Left lung (tissue), 10 donors: Measurements from ENCODE around the gene GPR152. TPM values are rescaled to one million over a fixed set of nuclear protein-coding genes. Genes with fewer than 3 reads are reported as not detected.
"Not testable (repeated sequence)": the region's sequence is repeated elsewhere in the genome, so short reads cannot be mapped to it uniquely, and the experiment has no call there.

ENCODE experiments used
- ATAC-seq: fragments of 200-7000 bp; cut with Tn5 transposase; one replicate; pipeline ENCODE4 v1.9.1; 2020; ENCODE audit warnings: moderate library complexity
- DNase-seq, 4 donors: peaks; one replicate each; pipeline ENCODE4 v3.0.0-alpha.2; 2013 to 2020
- H3K27ac ChIP-seq, 2 donors: fragments of 200-600 bp; sonication (generic) in 1 of 2; one replicate each; pipeline versions ENCODE4 v1.5.0 to v1.8.0; 2020 to 2021
- H3K27me3 ChIP-seq, 2 donors: fragments of 200-600 bp; sonication (generic) in 1 of 2; one replicate each; pipeline versions ENCODE4 v1.5.0 to v1.8.0; 2020 to 2021
- H3K36me3 ChIP-seq, 2 donors: fragments of 200-600 bp; sonication (generic) in 1 of 2; one replicate each; pipeline versions ENCODE4 v1.5.0 to v1.8.0; 2020 to 2021
- H3K4me1 ChIP-seq, 2 donors: fragments of 200-600 bp; one replicate each; pipeline ENCODE4 v1.8.0; 2021
- H3K4me3 ChIP-seq, 2 donors: fragments of 200-600 bp; sonication (generic) in 1 of 2; one replicate each; pipeline versions ENCODE4 v1.5.0 to v1.8.0; 2020 to 2021; ENCODE audit warnings: mild to moderate bottlenecking in 1 of 2
- H3K9me3 ChIP-seq, 2 donors: fragments of 200-600 bp; sonication (generic) in 1 of 2; one replicate each; pipeline versions ENCODE4 v1.5.0 to v1.8.0; 2020 to 2021
- intact Hi-C, 2 donors: fragments of 100-400 bp; cut with DNase I; formaldehyde crosslinking; loops; one replicate each; pipeline versions ENCODE4 v1.11.2 to v1.14.2; 2022
- polyA plus RNA-seq, 6 donors: library from polyadenylated mRNA; unstranded; fragments of 120-200 nt; gene quantifications; one replicate each; pipeline ENCODE4 v1.2.1, GENCODE V29; 2013; ENCODE audit not compliant: insufficient read length in 6 of 6
- total RNA-seq, 2 donors: library from RNA; stranded (reverse); fragmentation: NEBNext Ultra II Directional; extraction: Animal tissue kit (Norgen Biotek cat#: 25700); gene quantifications; one replicate each; pipeline ENCODE4 v1.2.1, GENCODE V29; 2021
- TF ChIP-seq, protein P1 (sequence below), 2 donors: fragments of 200-600 bp; sonication (generic) in 1 of 2; IDR thresholded peaks; one replicate each; pipeline versions ENCODE4 v1.5.0 to v1.8.0; 2021; ENCODE audit warnings: antibody characterized with exemption in 2 of 2
- donor health status: DM: no; HTN: yes; CAD: no.
- donor health status: DM: no; HTN: no; CAD: no.

The GPR152 gene
- total and polyA plus RNA-seq, 8 donors, result not detected

GRCh38 chr11:67482827-67483798, 30.6 kb upstream of the GPR152 start, which contains the start of gene AIP:
Gene AIP (plus strand): TSS chr11:67483026. CDS start chr11:67483159, 133 bp downstream.
- intact Hi-C loops, result no loop called here
- Histone ChIP-seq H3K27me3 (no peaks in the 10 kb centered on the region), H3K9me3 (no peaks in the 10 kb centered on the region), H3K4me3 (peak within 1 kb of the TSS; percentile 45 to 57), H3K27ac (peak within 1 kb of the TSS; percentile 86 to 91), H3K36me3 (peaks cover 0 to 16% of the 10 kb centered on the region in 2 donors), H3K4me1 (peaks cover 18 to 47% of the 10 kb centered on the region in 2 donors)
- DNase-seq, result peak; percentile 95 to 98 (median 98)
- TF ChIP-seq, protein P1, sequence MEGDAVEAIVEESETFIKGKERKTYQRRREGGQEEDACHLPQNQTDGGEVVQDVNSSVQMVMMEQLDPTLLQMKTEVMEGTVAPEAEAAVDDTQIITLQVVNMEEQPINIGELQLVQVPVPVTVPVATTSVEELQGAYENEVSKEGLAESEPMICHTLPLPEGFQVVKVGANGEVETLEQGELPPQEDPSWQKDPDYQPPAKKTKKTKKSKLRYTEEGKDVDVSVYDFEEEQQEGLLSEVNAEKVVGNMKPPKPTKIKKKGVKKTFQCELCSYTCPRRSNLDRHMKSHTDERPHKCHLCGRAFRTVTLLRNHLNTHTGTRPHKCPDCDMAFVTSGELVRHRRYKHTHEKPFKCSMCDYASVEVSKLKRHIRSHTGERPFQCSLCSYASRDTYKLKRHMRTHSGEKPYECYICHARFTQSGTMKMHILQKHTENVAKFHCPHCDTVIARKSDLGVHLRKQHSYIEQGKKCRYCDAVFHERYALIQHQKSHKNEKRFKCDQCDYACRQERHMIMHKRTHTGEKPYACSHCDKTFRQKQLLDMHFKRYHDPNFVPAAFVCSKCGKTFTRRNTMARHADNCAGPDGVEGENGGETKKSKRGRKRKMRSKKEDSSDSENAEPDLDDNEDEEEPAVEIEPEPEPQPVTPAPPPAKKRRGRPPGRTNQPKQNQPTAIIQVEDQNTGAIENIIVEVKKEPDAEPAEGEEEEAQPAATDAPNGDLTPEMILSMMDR (IDR thresholded peaks at IDR 0.05), result peak in 1 of 2 donors; percentile 22
- ATAC-seq, result peak; percentile 98

GRCh38 chr11:67482275-67482826, 29.8 kb upstream of the GPR152 start:
- intact Hi-C loops, result no loop called here
- H3K27me3 ChIP-seq, result no peaks in the 10 kb centered on the region
- no peaks in the 10 kb centered on the region for H3K9me3 ChIP-seq
- H3K27ac ChIP-seq, result peak overlapping the region; percentile 86 to 91
- H3K36me3 ChIP-seq, result peaks cover 0 to 8% of the 10 kb centered on the region in 2 donors
- peak overlapping the region; percentile 45 to 57 for H3K4me3 ChIP-seq
- H3K4me1 ChIP-seq, result peaks cover 18 to 47% of the 10 kb centered on the region in 2 donors
- TF ChIP-seq, protein P1 (IDR thresholded peaks at IDR 0.05), result no peak
- ATAC-seq (peak; percentile 38), DNase-seq (peak in 1 of 4 donors; percentile 80)

DNA sequence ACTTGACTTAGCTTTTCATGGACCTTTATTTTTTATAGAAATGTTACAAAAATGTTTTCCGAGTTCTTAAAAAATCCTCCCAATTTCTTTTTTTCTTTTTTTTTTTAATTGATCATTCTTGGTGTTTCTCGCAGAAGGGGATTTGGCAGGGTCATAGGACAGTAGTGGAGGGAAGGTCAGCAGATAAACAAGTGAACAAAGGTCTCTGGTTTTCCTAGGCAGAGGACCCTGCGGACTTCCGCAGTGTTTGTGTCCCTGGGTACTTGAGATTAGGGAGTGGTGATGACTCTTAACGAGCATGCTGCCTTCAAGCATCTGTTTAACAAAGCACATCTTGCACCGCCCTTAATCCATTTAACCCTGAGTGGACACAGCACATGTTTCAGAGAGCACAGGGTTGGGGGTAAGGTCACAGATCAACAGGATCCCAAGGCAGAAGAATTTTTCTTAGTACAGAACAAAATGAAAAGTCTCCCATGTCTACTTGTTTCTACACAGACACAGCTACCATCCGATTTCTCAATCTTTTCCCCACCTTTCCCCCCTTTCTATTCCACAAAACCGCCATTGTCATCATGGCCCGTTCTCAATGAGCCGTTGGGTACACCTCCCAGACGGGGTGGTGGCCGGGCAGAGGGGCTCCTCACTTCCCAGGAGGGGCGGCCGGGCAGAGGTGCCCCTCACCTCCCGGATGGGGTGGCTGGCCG, 25.0 kb upstream of the GPR152 start:
- H3K9me3 ChIP-seq, intact Hi-C loops, ATAC-seq, H3K27me3 ChIP-seq, H3K4me3 ChIP-seq, DNase-seq, H3K27ac ChIP-seq, H3K4me1 ChIP-seq, H3K36me3 ChIP-seq: not testable (repeated sequence)

- H3K9me3 ChIP-seq, H3K4me3 ChIP-seq, intact Hi-C loops, DNase-seq, H3K36me3 ChIP-seq, H3K27me3 ChIP-seq, H3K27ac ChIP-seq, H3K4me1 ChIP-seq, ATAC-seq: not testable (repeated sequence)
These were observed 24.2 kb upstream of the GPR152 start for GRCh38 chr11:67476692-67477091.

- Histone ChIP-seq H3K27ac (no peak overlapping the region), H3K36me3 (no peaks in the 10 kb centered on the region), H3K4me1 (peaks cover 8 to 14% of the 10 kb centered on the region in 2 donors), H3K9me3 (no peaks in the 10 kb centered on the region), H3K27me3 (no peaks in the 10 kb centered on the region), H3K4me3 (no peak overlapping the region)
- DNase-seq (no peak), ATAC-seq (no peak)
- intact Hi-C loops, result no loop called here
- TF ChIP-seq, protein P1 (IDR thresholded peaks at IDR 0.05), result no peak
These were observed 20.4 kb upstream of the GPR152 start for GRCh38 chr11:67472882-67473281.
